ENCODE results near the gene PSMB4.
"Not testable (repeated sequence)": the region's sequence is repeated elsewhere in the genome, so short reads cannot be mapped to it uniquely, and the experiment has no call there.

PSMB4 gene

GRCh38 chr1:151390221-151391078 is 8.9 kb upstream of the PSMB4 start:
- not testable (repeated sequence) for DNase-seq

GRCh38 chr1:151391079-151391563 is 8.3 kb upstream of the PSMB4 start:
- no peak for DNase-seq

GRCh38 chr1:151393583-151393982 is 5.8 kb upstream of the PSMB4 start:
- no peak for DNase-seq

- not testable (repeated sequence) for DNase-seq
These were observed 3.1 kb upstream of the PSMB4 start for GRCh38 chr1:151396265-151396664.

- DNase-seq = no peak
These were observed 1.9 kb downstream of the PSMB4 start for GRCh38 chr1:151401125-151401788.

- no peak for DNase-seq
These were observed 2.5 kb downstream of the PSMB4 start for GRCh38 chr1:151401860-151402259.

GRCh38 chr1:151402764-151403163 is 3.4 kb downstream of the PSMB4 start:
- no peak for DNase-seq

- DNase-seq = no peak
These were observed 4.2 kb downstream of the PSMB4 start for GRCh38 chr1:151403612-151404011.

- DNase-seq = no peak
These were observed 6.0 kb downstream of the PSMB4 start for GRCh38 chr1:151405187-151405951.

- DNase-seq = no peak
These were observed 6.8 kb downstream of the PSMB4 start for GRCh38 chr1:151406176-151406575.

- no peak for DNase-seq
These were observed 7.9 kb downstream of the PSMB4 start for GRCh38 chr1:151407304-151407703.

- no peak for DNase-seq
These were observed 9.5 kb downstream of the PSMB4 start for GRCh38 chr1:151408891-151409290.

GRCh38 chr1:151411884-151412283 is 12.5 kb downstream of the PSMB4 start:
- DNase-seq = no peak

- no peak for DNase-seq
These were observed 16.9 kb downstream of the PSMB4 start for GRCh38 chr1:151416231-151416630.

- no peak for DNase-seq
These were observed 18.7 kb downstream of the PSMB4 start for GRCh38 chr1:151418081-151418480.

- DNase-seq = no peak
These were observed 20.4 kb downstream of the PSMB4 start for GRCh38 chr1:151419819-151420218.

GRCh38 chr1:151425103-151425502 is 25.7 kb downstream of the PSMB4 start:
- DNase-seq = no peak

GRCh38 chr1:151428068-151428467 is 28.7 kb downstream of the PSMB4 start:
- DNase-seq = no peak

GRCh38 chr1:151433827-151434226 is 34.5 kb downstream of the PSMB4 start:
- not testable (repeated sequence) for DNase-seq

- no peak for DNase-seq
These were observed 35.8 kb downstream of the PSMB4 start for GRCh38 chr1:151435174-151435573.

- DNase-seq = no peak
These were observed 37.6 kb downstream of the PSMB4 start for GRCh38 chr1:151436985-151437384.

GRCh38 chr1:151437396-151437795 is 38.0 kb downstream of the PSMB4 start:
- not testable (repeated sequence) for DNase-seq
